ENCODE data around the gene MUC5B.

The MUC5B gene

DNA sequence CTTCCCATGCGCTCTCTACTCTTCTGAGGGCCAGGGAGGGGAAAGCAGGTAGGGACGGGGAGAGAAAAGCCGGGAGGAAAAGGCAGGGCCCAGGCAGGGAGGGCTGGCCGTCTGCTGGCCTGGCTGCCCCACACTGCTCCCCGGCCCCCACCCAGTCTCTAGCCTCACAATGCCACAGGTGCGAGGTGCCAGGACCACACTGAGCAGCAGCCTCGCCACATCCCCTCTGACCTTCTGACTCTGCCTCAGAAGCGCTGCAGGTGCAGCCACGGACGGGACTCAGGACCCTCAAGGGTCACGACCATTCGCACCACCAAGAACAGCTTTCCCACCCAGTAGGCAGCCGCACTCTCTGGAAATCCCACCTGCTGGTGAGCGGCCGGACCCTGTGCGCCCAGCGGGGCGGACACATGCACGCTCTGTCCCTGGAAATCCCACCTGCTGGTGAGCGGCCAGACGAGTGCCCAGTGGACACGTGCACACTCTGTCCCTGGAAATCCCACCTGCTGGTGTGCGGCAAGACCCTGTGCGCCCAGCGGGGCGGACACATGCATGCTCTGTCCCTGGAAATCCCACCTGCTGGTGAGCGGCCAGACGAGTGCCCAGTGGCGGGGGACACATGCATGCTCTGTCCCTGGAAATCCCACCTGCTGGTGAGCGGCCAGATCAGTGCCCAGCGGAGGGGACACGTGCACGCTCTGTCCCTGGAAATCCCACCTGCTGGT is 66.5 kb downstream of the MUC5B start:
- DNase-seq, result no peak

DNA sequence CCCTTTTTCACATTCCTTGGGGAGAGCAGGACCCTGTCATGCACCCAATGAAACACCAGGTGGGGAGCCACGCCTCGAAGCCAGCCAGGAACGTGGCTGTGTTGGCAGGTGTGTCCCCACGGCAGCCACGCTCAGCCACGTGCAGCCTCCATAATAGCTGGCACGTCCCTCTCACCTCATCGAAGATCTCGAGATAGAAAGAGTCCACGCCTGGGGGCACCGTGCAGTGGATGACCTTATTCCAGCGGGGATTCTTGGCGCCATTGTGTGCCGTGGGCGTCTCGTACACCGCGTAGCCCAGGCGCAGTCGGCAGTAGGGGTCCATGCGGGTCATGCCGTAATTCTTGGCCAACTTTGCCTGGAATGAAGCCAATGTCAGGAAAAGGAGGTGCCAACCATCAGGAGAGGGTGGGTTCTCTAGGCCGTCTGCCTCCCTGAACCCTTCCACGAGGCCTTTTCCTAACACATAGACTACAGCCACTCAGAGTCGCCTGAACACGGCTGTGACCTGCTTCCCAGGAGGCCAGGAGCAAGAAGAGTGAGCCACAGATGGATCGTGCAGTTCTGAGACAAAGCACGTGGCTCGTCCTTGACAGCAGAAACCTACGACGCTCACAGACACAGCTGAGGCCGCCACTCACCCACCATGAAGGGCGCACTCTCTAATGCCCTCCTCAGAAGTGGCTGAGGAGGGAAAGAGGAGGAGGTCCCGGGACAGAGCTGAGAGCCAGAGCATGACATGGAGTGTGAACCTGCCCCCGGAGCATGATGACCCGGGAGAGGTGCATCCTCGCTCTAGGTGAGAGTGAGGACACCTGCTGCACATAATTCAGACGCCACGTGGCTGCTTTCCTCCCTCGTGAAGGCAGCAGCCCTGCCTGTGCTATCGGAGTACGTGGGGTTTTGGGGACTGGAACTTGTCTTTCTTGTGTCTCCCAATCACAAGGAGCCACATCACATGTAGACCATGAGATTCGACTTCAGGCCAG is 67.5 kb downstream of the MUC5B start:
- DNase-seq, result no peak

DNA sequence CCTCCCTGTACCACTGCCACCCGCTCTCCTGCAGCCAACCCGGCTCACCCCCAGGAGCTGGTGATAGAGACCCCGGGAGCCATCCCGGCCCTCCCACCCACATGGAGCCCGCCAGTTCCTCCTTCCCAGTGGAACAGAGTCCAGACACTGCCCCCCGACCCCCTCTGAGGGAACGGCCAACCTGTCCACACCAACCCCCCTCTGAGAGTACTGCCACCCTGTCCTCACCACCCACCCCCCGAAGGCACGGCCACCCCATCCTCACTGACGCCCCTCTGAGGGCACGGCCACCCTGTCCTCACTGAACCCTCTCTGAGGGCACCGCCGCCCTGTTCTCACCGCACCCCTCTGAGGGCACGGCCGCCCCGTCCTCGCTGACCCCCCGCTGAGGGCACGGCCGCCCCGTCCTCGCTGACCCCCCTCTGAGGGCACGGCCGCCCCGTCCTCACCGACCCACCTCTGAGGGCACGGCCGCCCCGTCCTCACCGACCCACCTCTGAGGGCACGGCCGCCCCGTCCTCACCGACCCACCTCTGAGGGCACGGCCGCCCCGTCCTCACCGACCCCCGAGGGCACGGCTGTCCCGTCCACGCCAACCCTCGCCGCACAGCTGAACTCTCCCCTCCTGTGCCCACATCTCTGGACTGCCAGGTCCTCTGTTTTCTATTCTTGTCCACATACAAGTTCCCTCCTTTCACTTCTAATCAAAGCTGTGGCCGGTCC is 68.6 kb downstream of the MUC5B start:
- no peak for DNase-seq

DNA sequence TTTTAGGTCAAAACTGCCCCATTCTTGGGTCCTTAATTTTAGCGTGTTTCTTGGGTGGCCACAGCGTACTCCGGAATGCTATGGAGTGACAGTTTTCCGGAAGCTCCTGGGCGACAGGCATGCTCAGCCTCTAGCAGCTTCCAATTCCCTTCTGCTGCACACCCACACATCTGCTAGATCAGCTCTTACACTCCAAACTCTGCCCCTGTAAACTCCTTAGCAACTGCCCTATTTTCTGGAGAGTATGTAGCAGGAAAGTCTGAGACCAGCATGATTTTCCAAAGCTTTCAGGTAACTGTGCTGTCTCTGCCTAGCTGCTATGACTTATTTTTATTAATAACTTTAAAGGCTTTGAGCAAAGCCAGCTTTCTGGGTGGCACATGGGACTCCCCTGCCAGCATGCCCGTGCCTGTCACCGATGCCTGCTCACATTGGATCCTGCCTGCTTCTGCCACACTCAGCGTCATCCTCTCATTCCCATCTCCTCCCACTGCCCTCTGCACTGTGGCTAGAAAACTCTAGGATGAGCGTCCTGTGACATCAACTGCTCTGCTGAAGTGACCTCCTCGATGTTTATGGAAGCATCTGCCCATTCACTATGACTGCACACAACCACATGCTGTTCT is 69.3 kb downstream of the MUC5B start:
- no peak for DNase-seq

DNA sequence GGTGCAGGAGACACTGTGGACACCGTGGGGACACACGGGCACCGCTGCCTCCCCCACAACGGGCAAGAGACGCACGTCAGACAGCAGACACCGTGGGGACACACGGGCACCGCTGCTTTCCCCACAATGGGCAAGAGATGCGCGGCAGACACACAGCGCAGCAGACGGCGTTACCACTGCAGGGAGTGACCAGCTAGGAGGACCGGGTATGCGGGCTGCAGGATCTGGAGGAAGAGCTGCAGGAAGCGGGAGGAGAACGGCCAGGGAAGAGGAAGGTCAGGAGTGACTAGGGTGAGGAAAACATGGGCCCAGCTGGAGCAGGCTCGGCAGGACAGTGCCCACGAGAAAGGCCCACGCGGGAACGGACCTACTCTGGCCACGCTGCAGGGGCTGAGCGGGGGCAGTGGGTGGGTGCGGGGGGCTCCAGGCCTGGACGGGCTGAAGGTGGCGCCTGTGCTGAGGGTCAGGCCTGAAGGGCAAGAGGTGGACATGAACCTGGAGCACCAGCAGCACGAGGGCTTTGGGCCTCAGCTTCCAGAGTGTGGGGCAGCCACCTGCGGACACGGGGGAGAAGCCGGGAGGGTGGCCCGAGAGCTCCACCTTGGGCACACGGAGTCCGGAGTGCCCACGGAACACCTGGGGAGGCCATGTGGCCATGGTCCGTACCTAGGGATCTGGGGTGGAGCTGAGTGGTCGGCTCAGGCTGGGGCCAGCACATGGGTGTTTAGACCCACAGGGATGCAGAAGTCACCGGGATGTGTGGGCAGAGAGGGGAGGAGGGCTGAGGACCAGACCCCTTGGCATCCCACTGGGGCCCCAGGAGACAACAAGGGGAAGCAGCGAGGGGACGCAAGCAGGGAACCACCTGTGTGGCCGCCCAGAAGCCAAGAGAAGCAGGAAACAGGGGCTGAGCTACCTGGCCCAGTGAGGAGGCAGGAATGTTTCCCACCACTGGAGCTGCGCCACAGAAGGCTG is 70.1 kb downstream of the MUC5B start:
- no peak for DNase-seq

DNA sequence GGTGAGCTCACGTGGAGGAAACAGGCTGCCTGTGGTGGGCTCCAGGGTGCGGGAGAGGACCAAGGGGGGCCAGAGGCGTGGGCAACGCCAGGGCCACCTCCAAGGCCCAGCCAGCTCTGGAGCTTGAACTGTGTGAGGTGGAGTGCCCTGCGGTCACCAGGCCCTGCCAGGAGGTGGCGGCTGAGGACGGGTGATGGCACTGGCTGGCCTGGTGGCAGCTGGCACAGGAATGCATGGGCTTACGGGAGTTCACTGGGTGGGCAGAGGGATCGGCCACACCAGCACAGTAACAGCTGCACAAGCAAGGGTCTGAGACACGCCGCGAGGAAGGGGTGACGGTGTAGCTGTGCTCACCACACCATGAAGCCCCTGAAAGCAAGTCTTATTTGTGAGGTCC is 70.8 kb downstream of the MUC5B start:
- no peak for DNase-seq

DNA sequence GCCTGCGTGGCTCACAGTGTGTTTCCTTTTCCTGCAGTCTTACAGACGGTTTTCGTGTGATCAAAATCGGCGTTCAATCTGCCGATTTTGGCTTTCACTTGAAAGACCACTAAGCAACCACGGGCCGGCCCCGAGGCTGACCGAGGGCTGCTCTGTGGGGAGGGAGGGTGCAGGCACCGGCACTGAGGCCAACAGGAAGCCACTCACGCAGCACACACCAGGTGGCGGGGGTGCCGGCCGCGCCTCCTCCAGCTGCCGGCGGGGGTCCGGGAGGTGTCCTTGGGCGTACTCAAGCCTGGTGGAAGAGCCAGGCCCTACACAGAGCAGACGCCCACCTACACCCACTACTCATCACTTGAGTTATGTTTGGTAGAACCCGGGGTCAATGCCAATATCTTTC is 72.2 kb downstream of the MUC5B start:
- no peak for DNase-seq

DNA sequence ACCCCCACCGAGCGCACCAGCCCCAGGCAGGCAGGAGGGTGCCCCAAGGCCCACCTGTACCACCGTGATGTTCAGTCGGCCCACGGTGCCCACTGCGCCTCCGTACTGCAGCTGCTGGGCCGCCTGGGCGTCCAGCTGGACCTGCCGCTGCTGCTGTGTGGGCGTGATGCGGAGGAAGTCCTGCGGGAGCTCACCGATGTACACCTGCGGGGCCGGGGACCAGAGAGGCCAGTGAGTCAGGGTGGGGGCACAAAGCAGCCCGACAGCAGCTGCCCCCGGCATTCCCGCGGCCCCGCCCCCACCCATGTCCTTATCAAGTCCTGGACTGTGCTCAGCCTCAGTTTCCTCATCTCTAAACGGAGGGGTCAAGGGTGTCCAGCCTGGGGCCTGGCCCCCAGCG is 72.7 kb downstream of the MUC5B start:
- no peak for DNase-seq

DNA sequence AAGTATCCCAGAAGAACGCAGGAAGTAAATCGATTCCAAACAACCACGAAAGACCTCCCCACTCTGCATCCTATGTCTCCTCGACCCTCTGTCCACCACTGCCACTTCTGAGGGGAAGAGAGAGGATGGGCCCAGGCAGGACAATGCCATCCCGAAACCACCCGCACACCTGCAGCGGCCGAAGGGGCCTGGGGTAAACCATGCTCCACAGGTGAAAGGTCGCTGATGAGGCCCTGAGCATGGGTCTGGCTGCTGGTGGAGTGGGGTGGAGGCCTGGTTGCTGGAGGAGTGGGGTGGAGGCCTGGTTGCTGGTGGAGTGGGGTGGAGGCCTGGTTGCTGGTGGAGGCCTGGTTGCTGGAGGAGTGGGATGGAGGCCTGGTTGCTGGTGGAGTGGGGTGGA is 73.4 kb downstream of the MUC5B start:
- no peak for DNase-seq

DNA sequence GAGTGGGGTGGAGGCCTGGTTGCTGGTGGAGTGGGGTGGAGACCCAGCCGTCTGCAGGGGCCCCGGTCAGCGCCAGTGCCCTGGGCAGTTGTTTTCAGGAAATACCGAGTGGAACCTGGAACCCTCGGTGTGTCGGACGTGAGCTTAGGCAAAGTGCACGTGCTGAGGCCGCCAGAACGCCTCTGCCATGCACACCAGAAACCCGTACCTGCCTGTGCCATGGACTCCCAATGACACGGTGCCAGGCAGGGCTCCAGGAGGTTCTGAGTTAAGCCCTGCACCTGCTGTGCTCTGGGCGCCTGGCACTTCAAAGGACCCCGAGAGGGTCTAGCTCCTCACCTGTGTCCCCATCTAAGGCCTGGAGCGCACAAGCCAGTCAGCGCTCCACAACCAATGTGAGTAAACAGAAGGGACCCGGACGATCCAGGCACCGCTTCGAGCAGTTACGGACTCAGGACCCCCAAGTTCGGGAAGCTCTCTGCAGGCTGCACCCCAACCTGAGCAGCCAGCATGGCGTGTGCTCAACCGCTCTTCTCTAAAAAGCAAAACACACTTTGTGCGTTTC is 74.2 kb downstream of the MUC5B start:
- no peak for DNase-seq

DNA sequence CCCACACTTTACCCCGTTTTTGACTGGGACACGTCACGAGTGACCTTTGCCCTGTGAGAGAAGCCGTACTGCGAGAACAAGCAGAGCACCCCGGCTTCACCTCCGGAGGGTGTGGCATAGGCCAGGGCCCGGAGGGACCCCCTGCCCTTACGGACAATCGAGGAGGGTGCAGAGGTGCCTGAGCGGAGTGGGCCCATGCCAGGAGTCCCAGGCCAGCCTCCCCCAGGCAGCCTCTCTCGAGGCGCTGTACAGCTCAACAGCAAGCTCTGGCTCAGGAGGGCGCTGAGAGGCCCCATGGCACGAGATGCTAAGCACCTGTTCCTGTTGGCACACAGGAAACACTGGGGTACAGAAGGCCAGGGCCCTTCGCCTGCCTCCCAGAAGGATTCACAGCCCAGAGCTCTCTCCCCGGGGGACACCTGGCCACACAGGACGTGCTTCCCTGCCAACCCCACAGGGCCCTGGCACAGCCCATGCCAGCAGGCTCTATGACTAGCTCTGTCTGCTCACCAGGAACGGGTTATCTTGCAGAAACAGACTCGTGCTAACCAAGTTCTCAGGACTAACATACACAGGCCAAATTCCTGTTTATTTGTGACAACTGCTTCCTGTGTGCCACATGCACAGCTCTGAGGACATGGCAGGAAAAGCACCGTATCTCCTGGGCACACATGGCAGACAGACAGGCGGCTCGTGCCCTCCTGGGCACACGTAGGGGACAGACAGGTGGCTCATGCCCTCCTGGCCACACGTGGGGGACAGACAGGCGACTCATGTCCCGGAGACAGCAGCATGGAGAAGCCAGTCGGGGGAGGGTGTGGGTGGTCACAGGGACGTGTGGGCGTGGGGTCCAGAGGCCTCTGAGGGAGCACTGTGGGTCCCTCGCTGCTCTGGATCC is 75.0 kb downstream of the MUC5B start:
- DNase-seq, result no peak

DNA sequence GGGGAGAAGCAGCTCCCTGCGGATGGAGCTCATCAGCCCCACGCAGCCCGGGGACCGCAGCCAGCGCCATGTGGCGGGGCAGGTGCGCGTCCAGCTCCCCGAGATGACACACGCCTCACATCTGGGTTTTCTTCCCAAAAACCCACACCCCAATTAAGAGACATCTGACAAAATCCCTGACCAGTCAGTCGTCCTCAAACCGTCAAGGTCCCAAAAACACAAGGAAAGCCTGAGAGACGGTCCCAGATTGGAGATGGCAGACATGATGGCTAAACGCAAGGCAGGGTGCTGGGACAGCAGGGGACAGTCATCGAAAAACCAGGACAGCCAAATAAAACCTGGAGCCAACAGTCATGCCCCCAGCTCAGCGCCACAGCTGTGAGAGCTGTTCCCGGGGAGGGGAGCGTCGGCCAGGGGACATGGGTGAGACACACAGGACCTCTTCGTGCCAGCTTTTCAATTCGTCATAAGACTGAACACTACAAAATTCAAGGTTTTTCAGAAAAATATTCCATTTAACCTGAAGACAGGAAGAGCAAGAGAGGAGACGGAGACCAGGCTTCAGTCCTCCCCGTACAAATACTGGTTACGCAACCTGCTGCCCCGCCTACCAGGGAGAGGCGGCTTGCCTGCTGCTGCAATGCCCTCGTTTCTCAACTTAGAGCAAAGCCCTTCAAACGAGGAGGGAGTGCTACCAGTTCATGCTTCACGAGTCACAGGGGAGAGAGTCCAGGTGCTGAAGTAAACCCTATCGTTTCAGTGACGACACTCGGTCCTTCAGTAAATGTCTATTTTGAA is 76.0 kb downstream of the MUC5B start:
- no peak for DNase-seq

DNA sequence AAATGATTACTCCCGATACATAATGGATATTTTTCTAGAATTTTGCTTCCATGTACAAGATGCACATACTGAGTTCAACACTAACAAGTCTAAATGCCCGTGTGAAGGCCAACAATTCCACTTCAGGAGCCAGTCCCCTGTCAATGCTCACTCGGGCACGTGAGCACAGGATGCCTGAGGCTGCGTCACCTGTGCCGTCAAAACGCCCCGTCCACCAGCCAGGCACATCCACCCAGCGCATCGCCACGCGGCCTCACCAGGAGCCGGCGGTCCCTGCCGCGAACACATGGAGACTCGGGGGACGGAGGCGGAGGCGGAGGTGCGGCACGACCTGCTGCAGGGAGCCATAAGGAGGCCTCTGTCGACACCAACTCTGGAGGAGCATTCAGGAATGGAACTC is 76.8 kb downstream of the MUC5B start:
- DNase-seq, result no peak

DNA sequence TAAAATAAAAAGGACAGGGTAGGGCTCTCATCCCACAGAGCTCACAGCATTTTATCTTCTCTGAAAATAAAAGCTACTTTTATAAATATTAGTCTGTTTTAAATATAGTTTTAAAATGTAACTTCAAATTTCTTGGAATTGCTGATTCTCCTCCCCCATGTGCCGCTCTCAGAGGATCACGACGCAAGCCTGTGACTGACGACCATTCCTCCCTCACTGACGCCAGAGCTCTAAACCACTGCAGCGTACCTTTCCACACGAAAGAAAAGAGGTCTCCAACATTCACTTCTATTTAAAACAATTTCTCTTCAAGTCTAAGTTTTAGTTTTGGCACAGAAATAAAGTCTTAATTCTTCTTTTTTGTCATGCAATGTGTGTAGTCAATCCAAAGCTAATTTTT is 77.3 kb downstream of the MUC5B start:
- DNase-seq, result no peak

DNA sequence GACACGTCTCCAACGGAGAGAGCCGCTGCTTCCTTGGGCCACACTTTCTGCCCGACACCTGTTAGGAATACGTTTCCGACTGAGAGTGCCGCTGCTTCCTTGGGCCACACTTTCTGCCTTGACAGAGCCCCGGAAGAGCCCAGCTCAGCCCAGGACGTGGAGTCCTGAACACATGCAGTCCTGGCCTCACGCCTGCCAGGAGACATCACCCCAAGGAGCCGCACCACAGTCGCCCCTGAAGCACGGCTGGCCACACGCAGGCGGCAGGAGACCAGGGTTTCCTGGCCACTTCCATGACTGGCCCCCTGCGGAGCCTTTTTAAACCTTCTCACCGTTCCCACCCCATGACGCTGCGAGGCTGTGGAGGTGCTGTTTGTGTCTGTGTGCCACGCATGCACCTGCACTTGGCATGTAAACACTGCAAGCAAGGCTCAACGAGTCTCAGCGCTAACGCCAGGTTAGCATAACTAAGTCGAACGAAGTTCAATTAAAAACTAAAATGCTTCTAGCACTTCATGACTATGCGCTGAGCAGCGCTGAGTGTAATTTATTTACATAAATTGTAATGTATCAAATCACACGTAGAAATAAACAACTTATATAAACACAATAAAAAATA is 77.8 kb downstream of the MUC5B start:
- DNase-seq, result no peak

DNA sequence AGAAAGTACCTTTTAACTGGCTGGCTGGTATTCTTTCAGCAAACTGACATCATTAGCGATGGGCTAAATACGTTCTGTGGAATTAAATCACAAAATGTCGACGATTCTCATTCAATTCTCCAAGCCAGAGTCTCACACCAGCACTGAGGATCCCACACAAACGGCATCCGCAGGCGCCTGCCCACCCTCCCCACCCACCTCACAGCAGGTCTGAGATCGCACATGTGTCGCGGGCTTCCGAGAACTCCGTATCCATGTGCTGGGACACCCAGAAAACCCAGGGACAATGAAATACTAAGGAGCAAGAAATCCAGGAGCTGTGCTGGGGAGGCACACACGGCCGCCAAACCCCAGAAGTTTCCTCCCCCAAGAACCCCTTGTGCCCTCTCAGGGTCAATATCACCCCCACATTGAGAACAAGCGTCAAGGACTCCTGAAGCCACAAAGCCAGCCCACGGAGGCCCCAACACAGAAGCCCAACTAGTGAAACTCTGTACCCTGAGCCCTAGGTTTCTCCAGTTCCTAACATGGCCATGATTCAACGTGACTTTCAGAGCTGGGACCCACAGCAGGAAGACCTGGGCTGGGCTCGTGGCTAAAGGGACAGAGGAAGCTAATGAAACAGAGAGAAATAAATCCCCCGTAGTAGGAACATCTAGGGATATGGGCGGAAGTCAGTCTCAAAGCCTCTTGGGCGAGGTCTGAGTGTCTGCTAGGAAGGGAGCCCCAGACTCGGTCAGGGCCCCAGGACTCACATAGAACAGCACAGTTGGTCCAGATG is 78.5 kb downstream of the MUC5B start:
- no peak for DNase-seq

DNA sequence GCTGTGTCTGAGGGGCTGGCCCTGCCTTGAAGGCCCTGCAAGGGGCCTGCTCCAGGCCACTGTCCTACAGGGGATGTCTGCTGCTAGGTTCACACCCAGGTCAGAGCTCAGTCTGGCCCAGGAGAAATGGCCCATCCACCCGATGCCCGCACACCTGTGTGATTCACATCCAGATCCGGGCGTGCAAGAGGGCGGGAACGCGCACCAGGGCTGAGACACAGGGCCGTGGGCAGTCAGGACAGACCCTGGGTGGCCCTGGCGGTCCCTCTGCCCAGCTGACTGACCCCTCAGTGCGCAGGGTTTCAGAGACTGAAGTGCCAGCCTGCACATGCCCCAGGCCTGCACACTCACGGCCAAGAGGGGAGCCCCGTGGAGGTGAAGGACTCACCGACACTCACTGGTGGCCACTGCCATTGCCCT is 79.2 kb downstream of the MUC5B start:
- DNase-seq, result no peak

DNA sequence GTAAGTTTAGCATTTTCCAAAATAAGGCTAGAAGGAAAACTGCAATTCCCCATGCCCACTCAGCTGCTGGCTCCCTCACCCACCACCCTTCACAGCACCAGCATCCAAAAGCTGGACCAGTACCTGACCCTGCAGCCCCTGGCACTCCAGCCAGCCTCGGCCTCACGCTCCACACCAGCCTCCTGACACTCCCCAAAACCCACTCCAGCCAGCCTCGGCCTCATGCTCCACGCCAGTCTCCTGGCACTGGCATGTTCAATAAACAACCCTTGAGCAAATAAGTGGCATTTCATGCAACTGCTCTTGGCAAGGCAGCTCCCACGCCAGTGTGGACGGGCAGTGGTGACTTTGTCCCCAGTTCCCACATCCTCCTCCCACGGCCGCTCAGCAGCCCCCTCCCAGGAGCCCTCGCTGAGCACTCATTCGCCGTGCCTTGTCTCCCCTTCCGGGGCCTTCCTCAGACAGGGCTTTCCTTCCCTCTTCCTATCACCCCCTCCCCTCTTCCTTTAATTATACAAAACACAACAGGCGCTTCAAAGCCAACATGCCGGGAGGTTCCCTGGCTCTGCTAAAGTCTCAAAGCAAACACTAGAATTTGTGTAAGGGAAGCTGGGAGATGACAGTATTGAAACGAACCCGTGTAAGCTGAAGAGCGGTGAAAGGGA is 79.7 kb downstream of the MUC5B start:
- DNase-seq, result no peak
